DND-41 (cell line): ENCODE data around the gene NUP133.

ENCODE experiments used
- ATAC-seq: fragments of 200-7000 bp; cut with Tn5 transposase; 3 replicates; pipeline ENCODE4 v1.9.1; 2021; ENCODE audit warnings: low read depth; ENCODE audit not compliant: insufficient read depth
- DNase-seq: peaks from one replicate; pipeline ENCODE4 v3.0.0-alpha.2; 2020
- H2AFZ ChIP-seq: 2 replicates; pipeline ENCODE4 v1.6.0; 2012; ENCODE audit warnings: low read depth, low read length
- H3K27ac ChIP-seq: 2 replicates; pipeline ENCODE4 v1.5.1; 2012; ENCODE audit warnings: low read length, inconsistent platforms
- H3K27me3 ChIP-seq: fragments of 200-600 bp; sonication (generic); 2 replicates; pipeline ENCODE4 v1.6.0; 2012; ENCODE audit warnings: low read length, mild to moderate bottlenecking, inconsistent platforms; ENCODE audit not compliant: insufficient read depth, poor library complexity
- H3K36me3 ChIP-seq: 2 replicates; pipeline ENCODE4 v1.5.1; 2012; ENCODE audit warnings: low read length, inconsistent platforms; ENCODE audit not compliant: insufficient read depth
- H3K4me1 ChIP-seq: 2 replicates; pipeline ENCODE4 v1.5.1; 2012; ENCODE audit warnings: mild to moderate bottlenecking, low read length; ENCODE audit not compliant: insufficient read depth
- H3K4me2 ChIP-seq: 2 replicates; pipeline ENCODE4 v1.6.0; 2012; ENCODE audit warnings: mild to moderate bottlenecking, moderate library complexity, low read length, inconsistent platforms; ENCODE audit not compliant: insufficient read depth
- H3K4me3 ChIP-seq, 2 experiments: fragments of 200-600 bp in 1 of 2; shearing (Covaris generic) in 1 of 2; 2 replicates each; pipeline ENCODE4 v1.5.1; 2012 to 2016; ENCODE audit warnings: inconsistent platforms in 2 of 2, low read length in 2 of 2, mild to moderate bottlenecking in 2 of 2, low read depth in 1 of 2, moderate library complexity in 1 of 2
- H3K79me2 ChIP-seq: 2 replicates; pipeline ENCODE4 v1.6.0; 2012; ENCODE audit warnings: low read length, inconsistent platforms; ENCODE audit not compliant: insufficient read depth
- H3K9ac ChIP-seq: 2 replicates; pipeline ENCODE4 v1.6.0; 2012; ENCODE audit warnings: low read depth, mild to moderate bottlenecking, inconsistent platforms, low read length, moderate library complexity
- H3K9me3 ChIP-seq: 2 replicates; pipeline ENCODE4 v1.5.1; 2012; ENCODE audit warnings: low read length, moderate library complexity, mild to moderate bottlenecking, inconsistent platforms; ENCODE audit not compliant: insufficient read depth, severe bottlenecking
- H4K20me1 ChIP-seq: 2 replicates; pipeline ENCODE4 v1.6.0; 2012; ENCODE audit warnings: low read length; ENCODE audit not compliant: insufficient read depth
- EZH2 ChIP-seq: IDR thresholded peaks from 3 replicates; pipeline ENCODE4 v1.6.1; 2012; ENCODE audit warnings: borderline replicate concordance, low read depth, mild to moderate bottlenecking, moderate library complexity, low read length, inconsistent platforms; ENCODE audit not compliant: severe bottlenecking
- TF ChIP-seq, protein P1 (sequence below): IDR thresholded peaks from 2 replicates; pipeline ENCODE4 v1.5.1; 2012; ENCODE audit warnings: borderline replicate concordance, low read length, moderate library complexity, mild to moderate bottlenecking; ENCODE audit not compliant: poor library complexity, severe bottlenecking; ENCODE audit errors: extremely low read depth

Gene NUP133

DNA sequence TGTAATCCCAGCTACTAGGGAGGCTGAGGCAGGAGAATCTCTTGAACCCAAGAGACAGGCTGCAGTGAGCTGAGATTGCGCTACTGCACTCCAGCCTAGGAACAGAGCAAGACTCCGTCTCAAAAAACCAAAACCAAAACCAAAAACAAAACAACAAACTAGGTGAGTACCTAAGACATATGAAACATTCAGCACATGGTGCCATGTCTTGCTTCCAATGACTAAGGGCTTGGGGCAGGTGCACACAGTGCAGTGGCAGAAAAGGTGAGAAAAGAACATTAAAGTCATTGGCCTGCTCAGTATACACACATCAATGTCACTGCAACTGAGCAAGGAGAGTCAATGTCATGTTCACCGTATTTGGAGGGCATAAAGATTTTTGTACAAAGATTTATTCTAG, 70.1 kb downstream of the NUP133 start:
- Histone ChIP-seq H3K4me3 (no peak overlapping the region), H3K27ac (no peak overlapping the region), H3K4me1 (no peaks in the 10 kb centered on the region), H3K9me3 (no peaks in the 10 kb centered on the region), H3K79me2 (no peaks in the 10 kb centered on the region), H3K27me3 (no peaks in the 10 kb centered on the region), H3K36me3 (peaks cover 29% of the 10 kb centered on the region), H2AFZ (no peak overlapping the region), H4K20me1 (no peaks in the 10 kb centered on the region), H3K9ac (no peak overlapping the region), H3K4me2 (no peak overlapping the region)
- DNase-seq (no peak), ATAC-seq (no peak)
- TF ChIP-seq EZH2, result no peak
- TF ChIP-seq, protein P1, sequence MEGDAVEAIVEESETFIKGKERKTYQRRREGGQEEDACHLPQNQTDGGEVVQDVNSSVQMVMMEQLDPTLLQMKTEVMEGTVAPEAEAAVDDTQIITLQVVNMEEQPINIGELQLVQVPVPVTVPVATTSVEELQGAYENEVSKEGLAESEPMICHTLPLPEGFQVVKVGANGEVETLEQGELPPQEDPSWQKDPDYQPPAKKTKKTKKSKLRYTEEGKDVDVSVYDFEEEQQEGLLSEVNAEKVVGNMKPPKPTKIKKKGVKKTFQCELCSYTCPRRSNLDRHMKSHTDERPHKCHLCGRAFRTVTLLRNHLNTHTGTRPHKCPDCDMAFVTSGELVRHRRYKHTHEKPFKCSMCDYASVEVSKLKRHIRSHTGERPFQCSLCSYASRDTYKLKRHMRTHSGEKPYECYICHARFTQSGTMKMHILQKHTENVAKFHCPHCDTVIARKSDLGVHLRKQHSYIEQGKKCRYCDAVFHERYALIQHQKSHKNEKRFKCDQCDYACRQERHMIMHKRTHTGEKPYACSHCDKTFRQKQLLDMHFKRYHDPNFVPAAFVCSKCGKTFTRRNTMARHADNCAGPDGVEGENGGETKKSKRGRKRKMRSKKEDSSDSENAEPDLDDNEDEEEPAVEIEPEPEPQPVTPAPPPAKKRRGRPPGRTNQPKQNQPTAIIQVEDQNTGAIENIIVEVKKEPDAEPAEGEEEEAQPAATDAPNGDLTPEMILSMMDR, result no peak

DNA sequence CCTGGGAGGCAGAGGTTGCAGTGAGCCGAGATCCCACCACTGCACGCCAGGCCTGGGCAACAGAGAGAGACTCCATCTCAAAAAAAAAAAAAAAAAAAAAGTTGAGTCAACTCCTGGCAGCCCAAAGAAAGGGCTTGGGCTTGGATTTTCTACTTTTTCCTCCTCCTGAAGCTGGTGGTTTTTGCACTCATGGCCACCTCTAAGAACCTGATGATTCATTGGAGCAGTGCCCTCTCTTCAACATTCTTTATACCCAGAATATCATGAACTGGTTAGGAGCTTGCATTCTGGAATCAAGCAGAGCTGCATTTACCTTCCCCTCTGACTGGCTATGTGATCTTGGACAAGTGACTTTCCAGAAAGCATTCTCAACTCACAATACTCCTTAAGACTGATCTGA, 70.7 kb downstream of the NUP133 start:
- H3K79me2 ChIP-seq, result no peaks in the 10 kb centered on the region
- no peak overlapping the region for H3K9ac ChIP-seq
- H3K4me3 ChIP-seq, result no peak overlapping the region
- H3K36me3 ChIP-seq, result peaks cover 25% of the 10 kb centered on the region
- no peaks in the 10 kb centered on the region for H4K20me1 ChIP-seq
- no peaks in the 10 kb centered on the region for H3K4me1 ChIP-seq
- H3K4me2 ChIP-seq, result no peak overlapping the region
- TF ChIP-seq EZH2, result no peak
- TF ChIP-seq, protein P1, result no peak
- no peak for DNase-seq
- H3K27ac ChIP-seq, result no peak overlapping the region
- no peaks in the 10 kb centered on the region for H3K9me3 ChIP-seq
- H2AFZ ChIP-seq, result no peak overlapping the region
- H3K27me3 ChIP-seq, result no peaks in the 10 kb centered on the region
- no peak for ATAC-seq

DNA sequence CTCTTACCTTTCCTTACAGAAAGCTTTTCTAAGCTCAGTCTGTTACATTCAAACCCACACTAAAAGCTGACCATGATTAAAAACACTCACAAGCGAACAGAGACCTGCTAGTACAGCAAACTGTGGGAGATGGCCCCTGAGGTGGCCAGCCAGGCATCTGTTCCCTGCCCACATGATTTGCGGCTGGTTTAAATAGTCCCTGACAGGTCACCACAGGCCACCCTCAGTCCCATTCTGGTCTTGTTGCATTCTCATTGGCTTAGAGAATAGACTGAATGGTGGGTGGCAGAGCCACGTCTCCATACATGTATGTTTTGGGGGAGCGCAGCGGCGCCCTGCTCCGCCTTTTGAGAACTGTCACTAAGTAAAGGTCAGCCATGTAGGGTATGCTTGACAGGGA, 71.9 kb downstream of the NUP133 start:
- Histone ChIP-seq H3K4me2 (no peak overlapping the region), H3K36me3 (peaks cover 14% of the 10 kb centered on the region), H3K9me3 (no peaks in the 10 kb centered on the region), H3K4me1 (no peaks in the 10 kb centered on the region), H3K27ac (no peak overlapping the region), H3K27me3 (no peaks in the 10 kb centered on the region), H2AFZ (no peak overlapping the region), H3K9ac (no peak overlapping the region), H3K4me3 (no peak overlapping the region), H4K20me1 (no peaks in the 10 kb centered on the region), H3K79me2 (no peaks in the 10 kb centered on the region)
- no peak for TF ChIP-seq EZH2
- TF ChIP-seq, protein P1, result no peak
- ATAC-seq (0 out of 3 replicates have a peak, but pooled peaks have one; percentile 30), DNase-seq (no peak)

DNA sequence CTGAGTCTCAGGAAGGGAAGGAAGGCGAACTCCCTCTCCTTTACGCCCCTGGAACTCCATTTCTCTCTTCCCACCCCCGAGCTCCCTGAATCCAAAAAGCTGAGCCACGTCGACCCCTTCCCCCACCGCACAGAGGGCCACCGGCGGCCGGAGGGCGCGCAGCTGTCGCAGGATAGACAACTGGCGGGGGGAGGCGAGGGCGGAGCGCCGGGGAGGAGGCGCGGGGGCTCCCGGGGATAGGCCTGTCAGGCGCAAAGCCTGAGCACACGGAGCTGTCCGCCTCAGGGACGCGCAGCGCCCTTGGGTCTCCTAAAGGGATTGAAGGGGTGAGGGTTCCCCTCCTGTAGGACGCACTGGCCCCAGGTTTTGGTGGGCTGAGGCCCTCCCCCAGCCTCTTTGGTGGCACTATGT, 73.5 kb downstream of the NUP133 start:
- TF ChIP-seq EZH2, result no peak
- TF ChIP-seq, protein P1, result no peak
- Histone ChIP-seq H3K9me3 (no peaks in the 10 kb centered on the region), H3K9ac (no peak overlapping the region), H3K4me1 (no peaks in the 10 kb centered on the region), H3K36me3 (peaks cover under 1% of the 10 kb centered on the region; the same call in 1 of the 2 replicates), H3K4me3 (no peak overlapping the region), H3K4me2 (no peak overlapping the region), H4K20me1 (no peaks in the 10 kb centered on the region; the same call in 1 of the 2 replicates), H3K27me3 (no peaks in the 10 kb centered on the region), H2AFZ (no peak overlapping the region), H3K79me2 (no peaks in the 10 kb centered on the region), H3K27ac (no peak overlapping the region)
- ATAC-seq (peak; percentile 28; the same call in 2 of the 3 replicates), DNase-seq (no peak)
